Fibroblast of skin of right biceps (primary cell): ENCODE results near the gene ZNF334.
A peak's percentile ranks its signal among the peaks of the same experiment; 100 is the strongest.

Source experiments
- DNase-seq: peaks from one replicate; pipeline ENCODE4 v3.0.0-alpha.2; 2013

ZNF334 gene

GRCh38 chr20:46512943-46513844, at the start of gene ZNF334:
Gene ZNF334, minus strand, starts transcription at chr20:46513559. Its CDS starts 1,457 bp downstream, at chr20:46512102.
- peak; percentile 64 for DNase-seq

- DNase-seq = peak; percentile 61
Observed at GRCh38 chr20:46562373-46563169, 49.2 kb upstream of the ZNF334 start.

- no peak for DNase-seq
Observed at GRCh38 chr20:46562009-46562372, 48.6 kb upstream of the ZNF334 start.

DNA sequence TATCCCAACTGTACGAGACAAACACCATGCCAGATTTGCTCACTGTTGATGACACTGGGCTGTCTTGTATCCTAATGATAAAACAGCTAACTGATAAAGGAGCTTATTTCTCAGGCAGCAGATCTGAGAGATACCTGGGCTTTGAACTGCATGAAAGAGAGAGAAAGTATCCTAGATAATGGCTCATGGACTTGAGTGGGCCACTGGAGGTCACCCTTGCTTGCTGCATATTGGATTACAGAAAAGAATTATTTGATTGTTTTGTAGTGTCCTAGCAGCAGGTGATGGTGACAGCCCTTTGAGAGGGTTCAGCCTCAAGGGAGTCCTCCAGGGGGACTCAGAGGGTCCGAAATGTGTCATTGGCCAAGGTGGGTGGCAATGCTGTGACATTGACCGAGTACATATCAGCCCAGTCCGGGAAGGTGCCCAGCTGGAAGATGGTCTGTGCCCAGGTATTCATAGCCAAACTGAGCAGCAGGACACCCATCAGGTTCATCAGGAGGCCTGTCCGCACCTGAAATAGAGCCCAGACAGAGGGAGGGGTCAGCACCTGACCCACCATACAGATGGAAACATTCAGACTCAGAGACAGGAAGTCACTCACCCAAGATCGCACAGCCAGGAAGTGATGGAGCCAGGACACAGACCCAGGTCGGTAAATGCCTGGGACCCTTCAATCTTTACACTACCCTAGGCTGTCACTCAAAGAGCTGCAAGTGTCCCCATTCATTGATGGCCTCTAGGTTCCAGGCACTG, 46.5 kb upstream of the ZNF334 start:
- DNase-seq = no peak

GRCh38 chr20:46559001-46559400, 45.6 kb upstream of the ZNF334 start:
- DNase-seq = no peak

- DNase-seq = peak; percentile 71
Observed at GRCh38 chr20:46558511-46558959, 45.2 kb upstream of the ZNF334 start.

- peak; percentile 6 for DNase-seq
Observed at GRCh38 chr20:46557231-46557956, 44.0 kb upstream of the ZNF334 start.

GRCh38 chr20:46555370-46555956, 42.1 kb upstream of the ZNF334 start:
- no peak for DNase-seq

- DNase-seq = no peak
Observed at GRCh38 chr20:46554828-46555227, 41.5 kb upstream of the ZNF334 start.

GRCh38 chr20:46553926-46554325, 40.6 kb upstream of the ZNF334 start:
- DNase-seq = no peak

DNA sequence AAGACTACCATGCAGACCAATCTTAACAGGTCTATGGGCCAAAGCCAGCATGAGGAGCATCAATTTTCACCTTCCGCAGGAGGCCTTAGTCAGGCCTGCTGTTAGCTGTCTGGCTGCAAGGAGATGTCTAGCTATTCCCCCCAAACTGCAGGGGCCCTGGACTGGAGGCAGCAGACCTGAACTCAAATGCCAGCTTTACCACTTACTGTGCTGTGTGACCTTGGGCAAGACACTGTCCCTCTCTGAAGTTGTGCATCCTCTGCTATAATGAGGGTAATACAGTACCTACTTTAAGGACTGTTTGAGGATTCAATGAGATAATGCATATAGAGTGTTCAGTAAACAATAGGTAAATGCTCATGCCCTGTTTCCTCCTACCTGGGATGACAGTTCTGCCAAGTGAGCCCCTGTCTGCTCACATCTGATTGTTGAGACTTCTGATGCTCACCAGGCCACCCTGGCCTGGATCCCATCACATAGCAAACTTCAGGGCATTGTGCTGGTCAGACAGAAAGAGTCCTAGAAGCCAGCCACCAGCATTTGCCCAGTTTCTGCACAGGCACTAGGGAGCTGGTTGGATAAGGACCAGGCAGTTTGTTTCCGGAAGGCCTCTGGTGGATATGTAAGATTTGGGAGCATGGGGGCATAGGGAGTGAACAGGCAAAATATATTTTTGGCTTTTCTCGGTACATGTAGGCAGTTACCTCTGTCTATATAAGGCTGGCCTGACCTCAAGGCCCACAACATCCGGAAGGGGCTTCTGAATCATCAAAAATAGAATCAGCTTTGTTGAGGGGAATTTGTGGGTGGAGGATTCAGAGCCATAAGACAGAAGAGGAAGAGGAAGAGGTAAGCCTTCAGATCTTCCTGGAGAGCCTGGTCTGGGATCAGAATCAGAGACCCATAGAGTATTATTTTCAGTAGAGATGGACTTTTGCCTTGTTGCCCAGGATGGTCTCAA, 39.4 kb upstream of the ZNF334 start:
- DNase-seq = no peak

GRCh38 chr20:46551522-46552381, 38.4 kb upstream of the ZNF334 start:
- DNase-seq = no peak

GRCh38 chr20:46550461-46550860, 37.1 kb upstream of the ZNF334 start, which contains the start of gene OCSTAMP:
Gene OCSTAMP, minus strand, starts transcription at chr20:46550654. Its CDS starts 94 bp downstream, at chr20:46550560.
- no peak for DNase-seq

DNA sequence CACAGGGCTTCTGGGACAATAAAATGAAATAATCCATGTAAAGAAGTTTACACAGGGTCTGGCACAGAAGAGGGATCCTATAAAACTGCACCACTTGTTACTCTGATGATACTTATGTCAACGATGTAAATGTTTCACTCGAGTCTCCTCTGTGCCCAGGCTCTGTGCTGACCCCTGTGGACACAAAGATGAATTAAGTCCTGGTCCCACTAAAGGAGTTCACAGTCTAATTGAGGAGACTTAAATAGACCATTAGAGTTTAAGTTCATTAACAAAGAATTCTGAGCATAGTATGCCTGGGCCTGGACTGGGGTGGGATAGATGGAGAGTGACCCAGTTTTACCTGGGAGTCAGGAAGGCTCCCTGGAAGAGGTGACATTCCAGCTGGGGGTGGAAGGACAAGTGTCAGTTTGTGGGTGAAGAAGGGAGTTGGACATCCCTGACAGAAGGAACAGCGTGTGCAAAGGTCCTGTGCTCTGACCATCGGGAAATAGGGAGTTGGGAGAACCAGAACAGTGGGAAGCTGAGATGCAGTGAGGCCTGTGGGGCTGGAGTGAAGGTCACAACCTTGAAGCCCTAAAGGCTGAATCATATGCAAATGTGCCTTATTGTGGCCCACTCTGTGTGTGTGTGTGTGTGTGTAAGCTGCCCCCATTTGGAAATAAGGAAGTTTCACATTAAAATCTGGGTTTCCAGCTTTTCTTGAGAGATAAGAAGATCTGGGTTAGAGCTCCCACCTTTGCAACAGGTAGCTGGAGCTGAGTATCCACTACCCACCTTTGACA, 36.0 kb upstream of the ZNF334 start:
- DNase-seq = no peak

GRCh38 chr20:46548688-46549087, 35.3 kb upstream of the ZNF334 start:
- DNase-seq = no peak

- no peak for DNase-seq
Observed at GRCh38 chr20:46547995-46548394, 34.6 kb upstream of the ZNF334 start.

GRCh38 chr20:46546936-46547335, 33.6 kb upstream of the ZNF334 start:
- no peak for DNase-seq

DNA sequence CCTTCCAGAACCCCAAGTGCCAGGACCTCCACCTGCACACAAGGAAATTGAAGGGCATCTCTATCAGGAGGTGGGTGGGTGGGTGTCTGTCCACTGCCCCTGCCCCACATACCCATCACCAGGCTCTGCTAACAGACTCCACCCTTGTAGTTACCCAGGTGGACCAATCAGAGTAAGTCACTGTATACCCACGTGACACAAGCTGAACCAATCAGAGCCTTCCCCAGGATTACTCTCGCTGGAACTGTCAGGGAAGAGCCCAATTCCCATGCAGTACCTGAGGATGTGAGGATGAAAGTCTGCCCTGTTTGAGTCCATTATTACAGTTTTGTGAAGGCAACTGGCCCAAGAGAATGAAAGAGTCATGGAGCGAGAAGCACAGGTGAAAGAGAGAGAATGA, 32.9 kb upstream of the ZNF334 start:
- no peak for DNase-seq

GRCh38 chr20:46545827-46546138, 32.4 kb upstream of the ZNF334 start:
- DNase-seq = no peak
